ENCODE results near the gene FAM216B. TPM values are rescaled to one million over a fixed set of nuclear protein-coding genes. Genes with fewer than 3 reads are reported as not detected.

Gene FAM216B
- total and polyA plus RNA-seq, 10 of the 15 experiments (the other 5 are each of a cell fraction or from before 2014, with no cell fraction given): not detected

DNA sequence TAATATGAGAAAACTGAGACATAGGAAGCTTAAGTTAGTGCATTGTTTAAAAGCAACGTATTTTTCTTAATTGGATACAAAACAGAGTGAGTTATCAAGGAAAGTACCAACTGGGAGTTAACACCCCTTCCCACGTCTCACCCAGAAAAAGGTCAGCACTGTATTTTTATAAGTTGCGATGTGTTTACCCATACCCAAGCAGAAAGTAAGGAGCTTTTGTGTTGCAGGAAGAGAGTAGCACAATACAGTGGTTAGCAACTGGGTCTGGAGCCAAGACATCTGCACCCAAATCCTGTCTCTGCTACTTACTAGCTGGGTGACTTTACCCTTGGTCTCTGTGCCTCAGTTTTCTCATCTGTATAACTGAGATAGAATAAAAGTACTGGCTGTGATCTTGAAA lies 34.3 kb downstream of the FAM216B start:
- BruUV-seq (replicated peaks): no TSS peak
- WGBS (ENCODE audit: insufficient coverage, insufficient replicate concordance, low lambda C conversion rate, missing lambda C conversion rate): 43% methylated on average over 3 of the region's 3 CpGs
- no peak for FAIRE-seq

DNA sequence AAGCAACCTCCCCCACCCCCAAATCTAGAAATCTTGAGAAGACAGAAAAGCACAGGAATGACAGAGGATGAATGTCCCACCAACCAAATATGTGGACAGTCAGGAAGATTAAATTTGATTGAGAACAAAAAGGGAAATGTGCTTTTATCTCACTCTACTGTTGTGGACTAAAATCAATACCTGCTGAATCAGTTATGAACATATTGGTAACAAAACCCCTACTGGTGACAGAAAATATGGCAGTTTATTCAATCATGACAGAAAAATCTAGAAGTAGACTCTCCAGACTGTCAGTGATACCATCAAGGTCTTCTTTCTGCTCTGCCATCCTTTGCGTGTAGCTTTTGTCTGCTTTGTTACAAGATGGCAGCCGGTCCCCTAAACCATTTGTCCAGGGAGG lies 35.2 kb downstream of the FAM216B start:
- no peak overlapping the region for H3K4me2 ChIP-seq (ENCODE audit: control insufficient read depth, insufficient read depth)
- intact Hi-C loops (cut with micrococcal nuclease; ENCODE audit: unreplicated experiment) (no loop called here), in situ Hi-C loops (cut with MboI) (no loop called here)
- no peak overlapping the region for H3K4me3 ChIP-seq
- ATAC-seq (no peak), FAIRE-seq (no peak), DNase-seq (ENCODE audit: low read depth, low spot score) (no peak)
- 97% methylated on average over 2 of the region's 2 CpGs for WGBS (ENCODE audit: insufficient coverage, insufficient replicate concordance, low lambda C conversion rate, missing lambda C conversion rate)
- H3K9me3 ChIP-seq (replicated peaks; ENCODE audit: control insufficient read depth, insufficient read depth, low read length): no peaks in the 10 kb centered on the region; the same call in 2 of the 3 replicates
- POLR2A ChIA-PET: no interaction called here
- no peak overlapping the region for H3K9ac ChIP-seq (ENCODE audit: control insufficient read depth, insufficient read depth, low read length)
- H3K27ac ChIP-seq (ENCODE audit: control insufficient read depth, insufficient read depth): no peak overlapping the region
- no peaks in the 10 kb centered on the region for H3K36me3 ChIP-seq (ENCODE audit: control insufficient read depth in 2 of 2, insufficient read depth in 2 of 2, low read length in 1 of 2)
- RAD21 ChIA-PET (ENCODE audit: unreplicated experiment): no interaction called here
- no peak overlapping the region for H2AFZ ChIP-seq (ENCODE audit: control insufficient read depth, low read depth, low read length)
- H3K79me2 ChIP-seq (ENCODE audit: control insufficient read depth, insufficient read depth, low read length): no peaks in the 10 kb centered on the region
- no TSS peak for BruUV-seq (replicated peaks)
- H4K20me1 ChIP-seq (ENCODE audit: control insufficient read depth, insufficient read depth): no peaks in the 10 kb centered on the region
- SMC1A ChIA-PET (ENCODE audit: uncharacterized antibody, unreplicated experiment): interaction anchor here (0.6 to 1.6 kb wide), 2 partner anchors 9 to 27 kb away, joined by 3 read pairs; no protein-coding TSS in a partner anchor
- no peaks in the 10 kb centered on the region for H3K4me1 ChIP-seq (ENCODE audit: control insufficient read depth, insufficient read depth, low read length)
- H3K27me3 ChIP-seq (replicated peaks in 1 of 2; ENCODE audit: control insufficient read depth in 2 of 2, insufficient read depth in 2 of 2, low read length in 1 of 2): no peaks in the 10 kb centered on the region
- CTCF ChIA-PET: no interaction called here
- TF ChIP-seq SIX5 (IDR thresholded peaks at IDR 0.05; ENCODE audit: low read depth, low read length, severe bottlenecking) (no peak), SREBF2 (IDR thresholded peaks at IDR 0.05; ENCODE audit: low read length) (no peak), ASH2L (IDR thresholded peaks at IDR 0.05; ENCODE audit: borderline replicate concordance, low read depth) (no peak), FOXM1 (IDR thresholded peaks at IDR 0.05; ENCODE audit: low read depth, low read length) (no peak), NR2C2 (IDR thresholded peaks at IDR 0.05; ENCODE audit: borderline replicate concordance, control insufficient read depth, insufficient read length, low read depth) (no peak), RB1 (IDR thresholded peaks at IDR 0.05; ENCODE audit: borderline replicate concordance) (no peak), FOXK2 (IDR thresholded peaks at IDR 0.05) (no peak), ZNF274 (IDR thresholded peaks at IDR 0.05; ENCODE audit: insufficient read depth, insufficient read length) (no peak)
- TF ChIP-seq, protein P1, sequence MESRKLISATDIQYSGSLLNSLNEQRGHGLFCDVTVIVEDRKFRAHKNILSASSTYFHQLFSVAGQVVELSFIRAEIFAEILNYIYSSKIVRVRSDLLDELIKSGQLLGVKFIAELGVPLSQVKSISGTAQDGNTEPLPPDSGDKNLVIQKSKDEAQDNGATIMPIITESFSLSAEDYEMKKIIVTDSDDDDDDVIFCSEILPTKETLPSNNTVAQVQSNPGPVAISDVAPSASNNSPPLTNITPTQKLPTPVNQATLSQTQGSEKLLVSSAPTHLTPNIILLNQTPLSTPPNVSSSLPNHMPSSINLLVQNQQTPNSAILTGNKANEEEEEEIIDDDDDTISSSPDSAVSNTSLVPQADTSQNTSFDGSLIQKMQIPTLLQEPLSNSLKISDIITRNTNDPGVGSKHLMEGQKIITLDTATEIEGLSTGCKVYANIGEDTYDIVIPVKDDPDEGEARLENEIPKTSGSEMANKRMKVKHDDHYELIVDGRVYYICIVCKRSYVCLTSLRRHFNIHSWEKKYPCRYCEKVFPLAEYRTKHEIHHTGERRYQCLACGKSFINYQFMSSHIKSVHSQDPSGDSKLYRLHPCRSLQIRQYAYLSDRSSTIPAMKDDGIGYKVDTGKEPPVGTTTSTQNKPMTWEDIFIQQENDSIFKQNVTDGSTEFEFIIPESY (IDR thresholded peaks at IDR 0.05): no peak

More for the DNA sequence above, 34.3 kb downstream of the FAM216B start:
- ChIA-PET CTCF (interaction anchor here (1.0 kb wide), 1 partner anchor 47 kb away, joined by 3 read pairs; no protein-coding TSS in a partner anchor), SMC1A (ENCODE audit: uncharacterized antibody, unreplicated experiment) (interaction anchor here (1.6 kb wide), 1 partner anchor 9 kb away, joined by 3 read pairs; no protein-coding TSS in a partner anchor), POLR2A (no interaction called here), RAD21 (ENCODE audit: unreplicated experiment) (interaction anchor here (1.3 kb wide), 1 partner anchor 482 kb away, joined by 3 read pairs; no protein-coding TSS in a partner anchor)
- Histone ChIP-seq H3K9me3 (replicated peaks; ENCODE audit: control insufficient read depth, insufficient read depth, low read length) (no peaks in the 10 kb centered on the region; the same call in 2 of the 3 replicates), H3K4me1 (ENCODE audit: control insufficient read depth, insufficient read depth, low read length) (no peaks in the 10 kb centered on the region), H3K9ac (ENCODE audit: control insufficient read depth, insufficient read depth, low read length) (no peak overlapping the region), H4K20me1 (ENCODE audit: control insufficient read depth, insufficient read depth) (no peaks in the 10 kb centered on the region), H3K27me3 (replicated peaks in 1 of 2; ENCODE audit: control insufficient read depth in 2 of 2, insufficient read depth in 2 of 2, low read length in 1 of 2) (no peaks in the 10 kb centered on the region), H3K4me2 (ENCODE audit: control insufficient read depth, insufficient read depth) (no peak overlapping the region), H3K36me3 (ENCODE audit: control insufficient read depth in 2 of 2, insufficient read depth in 2 of 2, low read length in 1 of 2) (no peaks in the 10 kb centered on the region), H3K4me3 (no peak overlapping the region), H3K27ac (ENCODE audit: control insufficient read depth, insufficient read depth) (no peak overlapping the region), H2AFZ (ENCODE audit: control insufficient read depth, low read depth, low read length) (no peak overlapping the region), H3K79me2 (ENCODE audit: control insufficient read depth, insufficient read depth, low read length) (no peaks in the 10 kb centered on the region)
- ATAC-seq (no peak), DNase-seq (ENCODE audit: low read depth, low spot score) (no peak)
- in situ Hi-C loops (cut with MboI) (no loop called here), intact Hi-C loops (cut with micrococcal nuclease; ENCODE audit: unreplicated experiment) (no loop called here)
- TF ChIP-seq CBX3 (IDR thresholded peaks at IDR 0.05; ENCODE audit: borderline replicate concordance, low read depth): no peak
- TF ChIP-seq, protein P2, sequence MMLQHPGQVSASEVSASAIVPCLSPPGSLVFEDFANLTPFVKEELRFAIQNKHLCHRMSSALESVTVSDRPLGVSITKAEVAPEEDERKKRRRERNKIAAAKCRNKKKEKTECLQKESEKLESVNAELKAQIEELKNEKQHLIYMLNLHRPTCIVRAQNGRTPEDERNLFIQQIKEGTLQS (IDR thresholded peaks at IDR 0.05; ENCODE audit: borderline replicate concordance, extremely low read depth, low read depth, low read length): no peak
- TF ChIP-seq, protein P1 (IDR thresholded peaks at IDR 0.05): no peak
- no peak for TF ChIP-seq BRCA1 (IDR thresholded peaks at IDR 0.05; ENCODE audit: low read depth, low read length)

All from GM12878 (cell line).